Measurements from ENCODE around the gene MYBPH.

Gene MYBPH

DNA sequence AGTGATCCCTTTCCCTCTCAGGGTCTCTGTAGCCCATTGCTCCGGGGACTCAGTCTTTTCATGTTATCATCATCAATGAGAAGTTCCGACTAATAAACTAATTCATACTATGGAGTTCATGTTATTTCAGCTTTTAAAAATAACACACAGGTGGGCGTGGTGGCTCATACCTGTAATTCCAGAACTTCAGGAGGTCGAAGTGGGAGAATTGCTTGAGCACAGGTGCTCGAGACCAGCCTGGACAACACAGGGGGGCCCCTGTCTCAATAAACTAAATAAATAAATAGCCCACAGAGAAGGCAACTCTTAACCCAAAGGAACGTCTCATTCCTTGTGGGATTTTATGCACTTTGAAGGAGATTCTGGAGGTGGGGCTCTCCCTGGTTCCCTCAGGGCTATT is 14.5 kb downstream of the MYBPH start:
- H2AFZ ChIP-seq (ENCODE audit: low read length), result no peak overlapping the region
- H4K20me1 ChIP-seq (ENCODE audit: insufficient read depth, low read length, poor library complexity, severe bottlenecking), result no peaks in the 10 kb centered on the region
- no peaks in the 10 kb centered on the region for H3K9me2 ChIP-seq (replicated peaks; ENCODE audit: low read depth, low read length)
- TF ChIP-seq EZH2phosphoT487 (IDR thresholded peaks at IDR 0.05; ENCODE audit: borderline replicate concordance) (no peak), CTCF (conservative IDR thresholded peaks at IDR 0.05; ENCODE audit: low read length) (no peak)
- no peak overlapping the region for H3K4me2 ChIP-seq (ENCODE audit: low read depth, low read length, poor library complexity, severe bottlenecking)
- no peaks in the 10 kb centered on the region for H3K79me2 ChIP-seq (ENCODE audit: insufficient read depth, low read length)
- H3K4me1 ChIP-seq (ENCODE audit: insufficient read depth, low read length, poor library complexity, severe bottlenecking), result no peaks in the 10 kb centered on the region
- H3K9ac ChIP-seq (ENCODE audit: low read depth, low read length, poor library complexity, severe bottlenecking), result no peak overlapping the region
- no peaks in the 10 kb centered on the region for H3K36me3 ChIP-seq (ENCODE audit: insufficient read depth, low read length)
- H3K4me3 ChIP-seq (ENCODE audit: low read length, poor library complexity, severe bottlenecking), result no peak overlapping the region
- no peaks in the 10 kb centered on the region for H3F3A ChIP-seq (ENCODE audit: low read depth)
- H3K9me3 ChIP-seq (ENCODE audit: insufficient read depth, low read depth, low read length), result no peaks in the 10 kb centered on the region
- no peaks in the 10 kb centered on the region for H3K27me3 ChIP-seq (ENCODE audit: insufficient read depth, low read length, poor library complexity, severe bottlenecking)

DNA sequence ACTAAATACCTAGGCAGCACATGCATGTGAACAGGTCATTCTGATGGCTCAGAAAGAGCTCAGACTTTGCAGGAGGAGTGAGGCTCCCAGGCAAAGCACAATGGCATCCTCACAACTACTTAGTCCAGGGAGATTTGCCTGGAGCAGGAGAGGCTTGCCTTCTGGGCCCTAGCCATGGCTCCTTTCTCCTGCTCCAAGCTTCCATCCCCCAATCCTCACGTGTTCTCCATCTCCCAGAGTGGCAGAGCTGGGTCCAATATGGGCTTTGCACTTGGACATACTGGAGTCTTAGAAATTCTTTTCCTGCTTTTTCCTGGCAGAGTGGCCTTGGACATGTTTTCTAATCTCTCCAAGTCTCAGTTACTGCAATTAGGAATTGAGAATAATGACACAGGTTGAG is 15.8 kb downstream of the MYBPH start:
- Histone ChIP-seq H3K9me2 (replicated peaks; ENCODE audit: low read depth, low read length) (no peaks in the 10 kb centered on the region), H3K36me3 (ENCODE audit: insufficient read depth, low read length) (no peaks in the 10 kb centered on the region), H4K20me1 (ENCODE audit: insufficient read depth, low read length, poor library complexity, severe bottlenecking) (no peaks in the 10 kb centered on the region), H3K4me3 (ENCODE audit: low read length, poor library complexity, severe bottlenecking) (no peak overlapping the region), H3K9ac (ENCODE audit: low read depth, low read length, poor library complexity, severe bottlenecking) (no peak overlapping the region), H3K4me1 (ENCODE audit: insufficient read depth, low read length, poor library complexity, severe bottlenecking) (no peaks in the 10 kb centered on the region), H3K4me2 (ENCODE audit: low read depth, low read length, poor library complexity, severe bottlenecking) (no peak overlapping the region), H3K9me3 (ENCODE audit: insufficient read depth, low read depth, low read length) (no peaks in the 10 kb centered on the region), H2AFZ (ENCODE audit: low read length) (no peak overlapping the region), H3K79me2 (ENCODE audit: insufficient read depth, low read length) (no peaks in the 10 kb centered on the region), H3F3A (ENCODE audit: low read depth) (no peaks in the 10 kb centered on the region), H3K27me3 (ENCODE audit: insufficient read depth, low read length, poor library complexity, severe bottlenecking) (no peaks in the 10 kb centered on the region)
- no peak for TF ChIP-seq EZH2phosphoT487 (IDR thresholded peaks at IDR 0.05; ENCODE audit: borderline replicate concordance)
- no peak for TF ChIP-seq CTCF (conservative IDR thresholded peaks at IDR 0.05; ENCODE audit: low read length)

DNA sequence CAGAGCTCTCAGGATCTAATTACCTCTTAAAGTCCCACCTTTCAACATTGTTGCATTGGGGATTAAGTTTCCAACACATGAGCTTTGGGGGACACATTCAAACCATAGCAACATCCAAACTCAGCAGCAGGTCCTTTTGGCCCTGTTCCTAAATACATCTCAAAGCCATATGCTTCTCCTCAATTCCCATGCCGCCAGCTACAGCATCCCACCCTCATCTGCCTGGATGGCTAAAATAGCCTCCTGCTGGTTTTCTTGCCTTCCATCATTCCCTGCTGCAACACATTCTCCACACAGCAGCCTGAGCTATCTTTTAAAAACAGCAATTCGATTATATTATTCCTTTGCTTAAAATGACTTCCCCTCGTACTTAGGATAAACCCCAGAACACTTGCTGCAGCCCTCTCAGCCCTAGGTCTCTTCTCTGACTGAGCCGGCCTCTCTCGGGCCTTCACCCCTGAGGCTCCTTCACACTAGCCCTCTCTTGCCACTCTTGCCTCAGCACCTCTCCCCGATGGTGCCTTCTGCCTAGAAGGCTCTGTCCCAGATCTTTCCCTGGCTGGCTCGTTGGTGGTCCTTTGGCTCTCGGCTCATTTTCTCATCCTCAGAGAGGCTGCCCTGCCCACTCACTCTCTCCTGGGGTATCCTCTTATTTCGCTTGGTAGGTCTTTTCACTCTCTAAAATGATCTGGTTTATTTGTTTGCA is 16.5 kb downstream of the MYBPH start:
- H2AFZ ChIP-seq (ENCODE audit: low read length), result no peak overlapping the region
- no peaks in the 10 kb centered on the region for H4K20me1 ChIP-seq (ENCODE audit: insufficient read depth, low read length, poor library complexity, severe bottlenecking)
- no peak overlapping the region for H3K4me3 ChIP-seq (ENCODE audit: low read length, poor library complexity, severe bottlenecking)
- H3K4me2 ChIP-seq (ENCODE audit: low read depth, low read length, poor library complexity, severe bottlenecking), result no peak overlapping the region
- no peaks in the 10 kb centered on the region for H3K27me3 ChIP-seq (ENCODE audit: insufficient read depth, low read length, poor library complexity, severe bottlenecking)
- H3K9me2 ChIP-seq (replicated peaks; ENCODE audit: low read depth, low read length), result no peaks in the 10 kb centered on the region
- H3K4me1 ChIP-seq (ENCODE audit: insufficient read depth, low read length, poor library complexity, severe bottlenecking), result peaks cover 1% of the 10 kb centered on the region
- no peaks in the 10 kb centered on the region for H3F3A ChIP-seq (ENCODE audit: low read depth)
- TF ChIP-seq EZH2phosphoT487 (IDR thresholded peaks at IDR 0.05; ENCODE audit: borderline replicate concordance) (no peak), CTCF (conservative IDR thresholded peaks at IDR 0.05; ENCODE audit: low read length) (no peak)
- no peak overlapping the region for H3K9ac ChIP-seq (ENCODE audit: low read depth, low read length, poor library complexity, severe bottlenecking)
- no peaks in the 10 kb centered on the region for H3K9me3 ChIP-seq (ENCODE audit: insufficient read depth, low read depth, low read length)
- H3K79me2 ChIP-seq (ENCODE audit: insufficient read depth, low read length), result no peaks in the 10 kb centered on the region
- no peaks in the 10 kb centered on the region for H3K36me3 ChIP-seq (ENCODE audit: insufficient read depth, low read length)
